Right lobe of liver (tissue), 6 donors: Measurements from ENCODE around the gene DHRSX. TPM values are rescaled to one million over a fixed set of nuclear protein-coding genes. Genes with fewer than 3 reads are reported as not detected.
"Not testable (repeated sequence)": the region's sequence is repeated elsewhere in the genome, so short reads cannot be mapped to it uniquely, and the experiment has no call there.

Experiments used
- ATAC-seq, 4 donors: fragments of 200-7000 bp; cut with Tn5 transposase; one replicate each; pipeline ENCODE4 v1.9.1; 2020; ENCODE audit warnings: mild to moderate bottlenecking in 4 of 4, moderate library complexity in 4 of 4
- DNase-seq, 3 donors: peaks; one replicate each; pipeline ENCODE4 v3.0.0-alpha.2; 2020
- H3K27ac ChIP-seq, 3 donors: fragments of 200-600 bp; one replicate each; pipeline ENCODE4 v1.8.0; 2022
- H3K27me3 ChIP-seq, 2 donors: fragments of 200-600 bp; one replicate each; pipeline ENCODE4 v1.8.0; 2022
- H3K36me3 ChIP-seq, 4 donors: fragments of 200-600 bp; sonication (generic) in 1 of 4; one replicate each; pipeline versions ENCODE4 v1.5.1 to v1.8.0; 2017 to 2022; ENCODE audit warnings: control low read depth in 1 of 4
- H3K4me1 ChIP-seq, 4 donors: fragments of 200-600 bp; sonication (generic) in 1 of 4; one replicate each; pipeline versions ENCODE4 v1.5.1 to v1.8.0; 2017 to 2022; ENCODE audit warnings: control low read depth in 1 of 4
- H3K4me3 ChIP-seq, 3 donors: fragments of 200-600 bp; one replicate each; pipeline ENCODE4 v1.8.0; 2022
- H3K9me3 ChIP-seq, 4 donors: fragments of 200-600 bp; sonication (generic) in 1 of 4; one replicate each; pipeline versions ENCODE4 v1.5.1 to v1.8.0; 2017 to 2022; ENCODE audit warnings: control low read depth in 1 of 4
- POLR2A ChIP-seq: fragments of 450-650 bp; IDR thresholded peaks from one replicate; pipeline ENCODE4 v1.6.1; 2017; ENCODE audit warnings: antibody characterized with exemption, mild to moderate bottlenecking
- WGBS: methylation state at CpG from one replicate; pipeline ENCODE4 v1.1.6; 2018; ENCODE audit warnings: low coverage, low lambda C conversion rate; ENCODE audit not compliant: insufficient coverage; ENCODE audit errors: missing lambda C conversion rate; 5-methylcytosine and 5-hydroxymethylcytosine counted together
- intact Hi-C, 2 donors: fragments of 100-400 bp; cut with DNase I; formaldehyde crosslinking; loops; one replicate each; pipeline versions ENCODE4 v1.11.2 to v1.14.1; 2022
- total RNA-seq, 6 experiments: library from RNA; depleted of rRNA in 2 of 6; stranded (reverse); fragments of >200 nt in 2 of 6; fragmentation: NEBNext Ultra II Directional in 3 of 6; extraction: Animal tissue kit (Norgen Biotek cat#: 25700) in 3 of 6; gene quantifications; one replicate each; pipeline versions ENCODE4 v1.1.0 to v1.2.4, GENCODE V29; 2016 to 2023
- TF ChIP-seq, protein P1 (sequence below), 4 donors: fragments of 200-600 bp in 3 of 4; fragments of 450-650 bp in 1 of 4; IDR thresholded peaks; one replicate each; pipeline versions ENCODE4 v1.5.1 to v1.8.0; 2016 to 2022; ENCODE audit warnings: antibody characterized with exemption in 4 of 4, mild to moderate bottlenecking in 2 of 4
- donor health status: DM: no; HTN: yes; CAD: no.
- donor health status: DM: no; HTN: no; CAD: no.
- donor health status: DM: no; HTN: no; CAD: no.
- donor health status: DM: no; HTN: yes; CAD: no.
- donor health status: DM: no; HTN: yes; CAD: no.

Gene DHRSX
- total RNA-seq, 6 experiments from 2014 or later: 15.6 to 34.5 (median 29.0) TPM

DNA sequence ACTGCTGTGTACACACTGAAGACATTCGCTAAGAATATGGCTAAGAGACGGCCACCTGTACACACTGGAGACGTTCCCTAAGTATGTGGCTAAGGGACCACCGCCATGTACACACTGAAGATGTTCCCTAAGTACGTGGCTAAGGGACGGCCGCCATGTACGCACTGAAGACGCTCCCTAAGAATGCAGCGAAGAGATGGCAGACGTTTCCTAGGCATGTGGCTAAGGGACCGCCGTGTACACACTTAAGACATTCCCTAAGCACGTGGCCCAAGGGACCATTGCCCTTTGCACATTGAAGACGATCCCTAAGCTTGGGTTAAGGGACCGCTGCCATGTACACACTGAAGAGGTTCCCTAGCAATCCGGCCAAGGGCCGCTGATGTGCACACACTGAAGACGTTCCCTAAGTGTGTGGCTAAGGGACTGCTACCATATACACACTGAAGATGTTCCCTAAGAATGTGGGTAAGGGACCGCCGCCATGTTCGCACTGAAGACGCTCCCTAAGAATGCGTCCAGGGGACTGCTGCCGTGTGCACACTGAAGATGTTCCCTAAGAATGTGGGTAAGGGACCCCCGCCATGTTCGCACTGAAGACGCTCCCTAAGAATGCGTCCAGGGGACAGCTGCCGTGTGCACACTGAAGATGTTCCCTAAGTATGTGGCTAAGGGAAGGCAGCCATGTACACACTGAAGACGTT is 36.7 kb downstream of the DHRSX start:
- intact Hi-C loops: no loop called here
- ATAC-seq (no peak), DNase-seq (peak in 1 of 3 donors; percentile 2)
- no peak overlapping the region for H3K27ac ChIP-seq
- H3K27me3 ChIP-seq: no peaks in the 10 kb centered on the region
- TF ChIP-seq, protein P1, sequence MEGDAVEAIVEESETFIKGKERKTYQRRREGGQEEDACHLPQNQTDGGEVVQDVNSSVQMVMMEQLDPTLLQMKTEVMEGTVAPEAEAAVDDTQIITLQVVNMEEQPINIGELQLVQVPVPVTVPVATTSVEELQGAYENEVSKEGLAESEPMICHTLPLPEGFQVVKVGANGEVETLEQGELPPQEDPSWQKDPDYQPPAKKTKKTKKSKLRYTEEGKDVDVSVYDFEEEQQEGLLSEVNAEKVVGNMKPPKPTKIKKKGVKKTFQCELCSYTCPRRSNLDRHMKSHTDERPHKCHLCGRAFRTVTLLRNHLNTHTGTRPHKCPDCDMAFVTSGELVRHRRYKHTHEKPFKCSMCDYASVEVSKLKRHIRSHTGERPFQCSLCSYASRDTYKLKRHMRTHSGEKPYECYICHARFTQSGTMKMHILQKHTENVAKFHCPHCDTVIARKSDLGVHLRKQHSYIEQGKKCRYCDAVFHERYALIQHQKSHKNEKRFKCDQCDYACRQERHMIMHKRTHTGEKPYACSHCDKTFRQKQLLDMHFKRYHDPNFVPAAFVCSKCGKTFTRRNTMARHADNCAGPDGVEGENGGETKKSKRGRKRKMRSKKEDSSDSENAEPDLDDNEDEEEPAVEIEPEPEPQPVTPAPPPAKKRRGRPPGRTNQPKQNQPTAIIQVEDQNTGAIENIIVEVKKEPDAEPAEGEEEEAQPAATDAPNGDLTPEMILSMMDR (IDR thresholded peaks at IDR 0.05): no peak
- no peak for TF ChIP-seq POLR2A
- WGBS: 68% methylated on average over 5 of the region's 31 CpGs
- H3K4me1 ChIP-seq: peaks cover 0 to 13% (median 0%) of the 10 kb centered on the region in 4 donors
- H3K9me3 ChIP-seq: no peaks in the 10 kb centered on the region
- H3K36me3 ChIP-seq: no peaks in the 10 kb centered on the region
- H3K4me3 ChIP-seq: no peak overlapping the region

DNA sequence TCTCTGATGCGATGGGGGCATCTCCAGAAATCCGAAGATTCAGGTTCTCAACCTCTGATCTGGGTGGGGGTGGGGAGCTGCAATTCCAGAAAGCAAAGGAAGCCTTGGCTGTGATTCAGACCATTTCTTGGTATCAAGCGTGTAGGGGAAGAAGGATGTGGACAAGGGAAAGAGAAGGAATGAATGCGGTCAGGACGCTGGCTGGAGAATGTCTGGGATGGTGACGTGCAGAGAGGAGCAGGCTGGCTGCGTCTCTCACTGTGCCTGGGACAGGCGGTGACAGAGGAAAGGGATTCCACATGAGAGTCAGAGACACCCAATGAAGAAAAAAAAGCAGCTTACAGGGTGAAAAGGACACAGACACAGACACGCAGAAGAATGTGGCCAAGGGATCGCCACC is 37.3 kb downstream of the DHRSX start:
- peaks cover 0 to 13% (median 0%) of the 10 kb centered on the region in 4 donors for H3K4me1 ChIP-seq
- H3K9me3 ChIP-seq, H3K27me3 ChIP-seq, H3K27ac ChIP-seq, ATAC-seq, intact Hi-C loops, H3K4me3 ChIP-seq, H3K36me3 ChIP-seq: not testable (repeated sequence)
- DNase-seq: peak in 1 of 3 donors; percentile 6
- 75% methylated on average over 10 of the region's 10 CpGs for WGBS

DNA sequence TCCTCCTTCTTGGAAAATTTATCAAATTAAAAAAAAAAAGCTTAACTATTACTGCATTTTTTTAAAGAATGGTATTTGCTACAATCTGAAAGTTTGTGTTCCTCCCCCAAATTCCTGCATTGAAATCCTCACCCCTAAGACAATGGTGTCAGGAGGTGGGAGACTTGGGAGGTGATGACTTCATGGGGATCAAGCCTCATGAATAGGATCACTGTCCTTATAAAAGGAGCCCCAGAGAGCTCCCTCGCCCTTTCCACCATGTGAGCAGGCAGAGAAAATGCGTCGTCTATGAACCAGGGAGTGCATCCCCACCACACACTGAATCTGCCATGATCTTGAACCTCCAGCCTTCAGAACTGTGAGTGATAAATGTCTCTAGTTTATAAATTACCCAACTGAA is 38.0 kb downstream of the DHRSX start:
- Histone ChIP-seq H3K27me3 (no peaks in the 10 kb centered on the region), H3K4me3 (no peak overlapping the region), H3K9me3 (no peaks in the 10 kb centered on the region), H3K27ac (no peak overlapping the region), H3K36me3 (no peaks in the 10 kb centered on the region), H3K4me1 (peaks cover 0 to 13% (median 0%) of the 10 kb centered on the region in 4 donors)
- no peak for ATAC-seq
- no peak for TF ChIP-seq POLR2A
- TF ChIP-seq, protein P1 (IDR thresholded peaks at IDR 0.05): no peak
- 100% methylated on average over 3 of the region's 3 CpGs for WGBS
- intact Hi-C loops: no loop called here
- DNase-seq: peak in 1 of 3 donors; percentile 6

DNA sequence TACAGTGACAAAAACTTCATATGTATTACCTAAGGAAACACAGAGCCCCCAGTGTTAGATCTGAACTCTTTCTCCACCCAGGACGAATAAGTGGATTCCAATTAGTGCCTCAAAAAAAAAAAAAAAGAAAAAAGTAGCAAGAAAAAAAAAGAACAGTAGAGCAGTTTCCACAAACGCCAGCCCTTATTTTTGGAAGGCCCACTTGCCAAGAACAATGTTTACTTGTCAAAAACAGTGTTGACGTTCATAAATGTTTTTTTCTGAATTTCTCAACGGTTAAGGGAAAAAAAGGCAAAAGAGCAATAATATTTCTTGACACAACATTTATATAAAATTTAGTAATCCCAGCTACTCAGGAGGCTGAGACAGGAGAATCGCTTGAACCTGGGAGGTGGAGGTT is 38.7 kb downstream of the DHRSX start:
- Histone ChIP-seq H3K9me3 (no peaks in the 10 kb centered on the region), H3K4me1 (peaks cover 0 to 9% (median 0%) of the 10 kb centered on the region in 4 donors), H3K4me3 (no peak overlapping the region), H3K27me3 (no peaks in the 10 kb centered on the region), H3K36me3 (no peaks in the 10 kb centered on the region), H3K27ac (peak overlapping the region in 2 of 3 donors; percentile 18 to 63)
- TF ChIP-seq, protein P1 (IDR thresholded peaks at IDR 0.05): no peak
- no peak for TF ChIP-seq POLR2A
- ATAC-seq (no peak), DNase-seq (no peak)
- intact Hi-C loops: no loop called here
- 38% methylated on average over 5 of the region's 5 CpGs for WGBS

DNA sequence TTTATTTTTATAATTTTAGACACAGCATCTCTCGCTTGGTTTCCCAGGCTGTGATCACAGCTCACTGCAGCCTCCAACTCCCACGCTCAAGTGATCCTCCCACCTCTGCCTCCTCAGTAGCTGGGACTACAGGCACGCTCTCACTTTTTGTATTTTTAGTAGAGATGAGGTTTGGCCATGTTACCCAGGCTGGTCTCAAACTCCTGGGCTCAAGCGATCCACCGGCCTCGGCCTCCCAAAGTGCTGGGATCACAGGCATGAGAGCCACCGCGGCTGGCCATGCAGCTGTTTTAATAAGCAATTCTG is 39.1 kb downstream of the DHRSX start:
- Histone ChIP-seq H3K9me3 (no peaks in the 10 kb centered on the region), H3K27ac (peak overlapping the region in 2 of 3 donors; percentile 18 to 63), H3K36me3 (no peaks in the 10 kb centered on the region), H3K4me1 (peaks cover 0 to 9% (median 0%) of the 10 kb centered on the region in 4 donors), H3K27me3 (no peaks in the 10 kb centered on the region), H3K4me3 (no peak overlapping the region)
- 100% methylated on average over 4 of the region's 8 CpGs for whole genome bisulfite sequencing
- DNase-seq (peak in 1 of 3 donors; percentile 18), ATAC-seq (no peak)
- TF ChIP-seq, protein P1 (IDR thresholded peaks at IDR 0.05): no peak
- TF ChIP-seq POLR2A: no peak
- intact Hi-C loops: no loop called here

DNA sequence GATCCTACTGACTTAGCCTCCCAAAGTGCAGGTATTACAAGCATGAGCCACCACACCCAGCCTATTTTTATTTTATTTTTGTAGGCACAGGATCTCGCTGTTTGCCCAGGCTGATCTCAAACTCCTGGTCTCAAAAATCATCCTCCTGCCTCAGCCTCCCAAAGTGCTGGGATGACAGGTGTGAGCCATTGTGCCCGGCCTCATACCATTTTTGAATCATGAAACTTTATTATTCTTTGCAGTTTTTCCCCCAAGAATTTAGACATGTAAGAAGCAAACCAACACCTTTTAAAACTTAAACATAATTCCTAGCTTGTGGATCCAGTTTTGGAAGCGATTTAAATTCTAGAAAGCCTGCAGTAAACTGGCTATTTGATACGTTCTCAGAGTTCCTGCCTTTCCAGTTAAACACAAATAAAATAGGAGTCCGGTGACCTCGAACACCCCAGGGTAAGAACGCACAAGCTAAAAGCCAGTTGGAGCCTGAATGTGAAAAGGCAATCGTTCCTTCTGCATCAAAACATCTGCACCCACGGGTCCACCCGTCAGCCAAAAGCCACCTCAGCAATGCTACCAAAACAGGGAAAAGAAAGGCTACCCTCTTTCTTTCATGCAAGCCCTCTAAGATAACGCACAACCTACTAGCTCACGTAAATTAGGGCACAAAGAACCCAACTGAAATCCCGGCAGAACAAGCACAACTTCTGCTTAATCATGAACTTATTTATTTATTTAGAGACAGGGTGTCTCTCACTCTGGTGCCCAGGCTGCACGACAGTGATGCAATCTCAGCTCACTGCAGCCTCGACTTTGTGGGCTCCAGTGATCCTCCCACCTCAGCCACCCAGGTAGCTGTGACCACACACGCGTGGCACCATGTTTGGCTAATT is 39.7 kb downstream of the DHRSX start:
- 43% methylated on average over 14 of the region's 17 CpGs for WGBS
- H3K36me3 ChIP-seq, H3K4me1 ChIP-seq, H3K27me3 ChIP-seq, intact Hi-C loops, H3K4me3 ChIP-seq, H3K9me3 ChIP-seq: not testable (repeated sequence)
- peak; percentile 88 to 94 (median 92) for ATAC-seq
- peak; percentile 52 to 74 (median 70) for DNase-seq
- H3K27ac ChIP-seq: peak overlapping the region in 2 of 3 donors; percentile 45 to 63

DNA sequence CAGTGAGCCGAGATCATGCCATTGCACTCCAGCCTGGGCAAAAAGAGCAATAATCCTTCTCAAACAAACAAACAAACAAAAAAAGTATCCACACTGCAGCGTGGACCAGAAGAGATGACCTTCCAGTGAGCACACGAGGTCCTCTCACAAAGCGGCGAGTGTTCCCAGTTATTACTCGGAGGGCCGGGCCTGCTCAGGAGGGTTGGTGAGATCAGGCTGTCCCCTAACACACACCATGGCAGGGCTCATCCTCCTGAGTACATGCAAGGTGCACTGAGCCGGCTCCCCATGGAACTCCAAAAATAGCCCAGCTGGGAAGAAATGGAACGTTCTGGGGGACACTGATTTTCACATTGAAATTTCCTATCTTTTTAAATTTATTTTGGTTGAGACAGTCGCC is 40.7 kb downstream of the DHRSX start:
- 92% methylated on average over 8 of the region's 10 CpGs for WGBS
- DNase-seq (peak in 1 of 3 donors; percentile 14), ATAC-seq (peak in 2 of 4 donors; percentile 13 to 19)
- H3K27ac ChIP-seq, H3K4me3 ChIP-seq, H3K9me3 ChIP-seq, H3K36me3 ChIP-seq, H3K27me3 ChIP-seq, H3K4me1 ChIP-seq, intact Hi-C loops: not testable (repeated sequence)
